HEK293 (cell line): Measurements from ENCODE around the gene ADAM8.

Experiments used
- ATF2 ChIP-seq: fragments of 450-650 bp; formaldehyde crosslinking; IDR thresholded peaks from 2 replicates; pipeline ENCODE4 v1.5.1; 2016; ENCODE audit warnings: missing biosample characterization, missing genetic modification characterization, low read depth
- CTCF ChIP-seq: fragments of 450-650 bp; formaldehyde crosslinking; IDR thresholded peaks from 2 replicates; pipeline ENCODE4 v1.5.1; 2016; ENCODE audit warnings: missing biosample characterization, missing genetic modification characterization
- KLF17 ChIP-seq: fragments of 450-650 bp; formaldehyde crosslinking; IDR thresholded peaks from 2 replicates; pipeline ENCODE4 v1.5.1; 2016; ENCODE audit warnings: missing biosample characterization, missing genetic modification characterization
- PRDM10 ChIP-seq: fragments of 450-650 bp; formaldehyde crosslinking; IDR thresholded peaks from 2 replicates; pipeline ENCODE4 v1.5.1; 2016; ENCODE audit warnings: missing biosample characterization, missing genetic modification characterization
- RBAK ChIP-seq: fragments of 450-650 bp; formaldehyde crosslinking; IDR thresholded peaks from 2 replicates; pipeline ENCODE4 v1.5.1; 2016; ENCODE audit warnings: missing biosample characterization, missing genetic modification characterization
- SETDB1 ChIP-seq: IDR thresholded peaks from one replicate; pipeline ENCODE4 v1.6.1; 2017; ENCODE audit warnings: mild to moderate bottlenecking, low read length, moderate library complexity, mixed read lengths; ENCODE audit not compliant: insufficient read length
- SP2 ChIP-seq: fragments of 450-650 bp; formaldehyde crosslinking; IDR thresholded peaks from 2 replicates; pipeline ENCODE4 v1.5.1; 2016; ENCODE audit warnings: missing biosample characterization, missing genetic modification characterization
- ZFP37 ChIP-seq: fragments of 450-650 bp; formaldehyde crosslinking; IDR thresholded peaks from 2 replicates; pipeline ENCODE4 v1.5.1; 2016; ENCODE audit warnings: missing biosample characterization, missing genetic modification characterization
- ZNF2 ChIP-seq: fragments of 450-650 bp; formaldehyde crosslinking; IDR thresholded peaks from 2 replicates; pipeline ENCODE4 v1.5.1; 2016; ENCODE audit warnings: missing biosample characterization, missing genetic modification characterization
- ZNF23 ChIP-seq: fragments of 450-650 bp; formaldehyde crosslinking; IDR thresholded peaks from 2 replicates; pipeline ENCODE4 v1.5.1; 2016; ENCODE audit warnings: missing biosample characterization, missing genetic modification characterization, borderline replicate concordance
- ZNF544 ChIP-seq: fragments of 450-650 bp; formaldehyde crosslinking; IDR thresholded peaks from 2 replicates; pipeline ENCODE4 v1.5.0; 2017; ENCODE audit warnings: missing biosample characterization, missing genetic modification characterization
- ZNF626 ChIP-seq: fragments of 450-650 bp; sonication (Bioruptor Pico); formaldehyde crosslinking; IDR thresholded peaks from 2 replicates; pipeline ENCODE4 v1.5.1; 2018; ENCODE audit warnings: missing biosample characterization, missing genetic modification characterization, inconsistent platforms
- ZSCAN18 ChIP-seq: fragments of 450-650 bp; formaldehyde crosslinking; IDR thresholded peaks from 2 replicates; pipeline ENCODE4 v1.5.1; 2016; ENCODE audit warnings: missing biosample characterization, missing genetic modification characterization
- ZSCAN5A ChIP-seq: fragments of 450-650 bp; formaldehyde crosslinking; IDR thresholded peaks from 2 replicates; pipeline ENCODE4 v1.5.1; 2016; ENCODE audit warnings: missing biosample characterization, missing genetic modification characterization

GRCh38 chr10:133289761-133290160 lies 13.1 kb upstream of the ADAM8 start:
- TF ChIP-seq ZNF544 (tag by site-specific recombination) (no peak), PRDM10 (tag by site-specific recombination) (no peak), CTCF (tag by site-specific recombination) (no peak), ZSCAN5A (tag by site-specific recombination) (no peak), ATF2 (no peak), SP2 (tag by site-specific recombination) (no peak), RBAK (no peak), ZNF626 (tag by site-specific recombination) (no peak), ZSCAN18 (tag by site-specific recombination) (no peak), ZFP37 (tag by site-specific recombination) (no peak), KLF17 (tag by site-specific recombination) (no peak), ZNF23 (tag by site-specific recombination) (no peak), ZNF2 (tag by site-specific recombination) (no peak), SETDB1 (no peak)
